LHCN-M2 (cell line): ENCODE measurements around the gene SAE1. TPM values are rescaled to one million over a fixed set of nuclear protein-coding genes. Genes with fewer than 3 reads are reported as not detected.

Experiments
- DNase-seq: peaks from one replicate; pipeline ENCODE4 v3.0.0-alpha.2; 2012; ENCODE audit warnings: low read depth
- total RNA-seq: library from RNA; depleted of rRNA; stranded (reverse); fragments of >200 nt; gene quantifications from 2 replicates; pipeline ENCODE4 v1.2.3, GENCODE V29; 2014

The SAE1 gene
- total RNA-seq, 1 experiment from 2014 or later, result 269 TPM

- DNase-seq, result no peak
These were observed 24.8 kb upstream of the SAE1 start for GRCh38 chr19:47105874-47106273.

- DNase-seq, result peak; percentile 54
These were observed 23.8 kb upstream of the SAE1 start for GRCh38 chr19:47106821-47107201.

DNA sequence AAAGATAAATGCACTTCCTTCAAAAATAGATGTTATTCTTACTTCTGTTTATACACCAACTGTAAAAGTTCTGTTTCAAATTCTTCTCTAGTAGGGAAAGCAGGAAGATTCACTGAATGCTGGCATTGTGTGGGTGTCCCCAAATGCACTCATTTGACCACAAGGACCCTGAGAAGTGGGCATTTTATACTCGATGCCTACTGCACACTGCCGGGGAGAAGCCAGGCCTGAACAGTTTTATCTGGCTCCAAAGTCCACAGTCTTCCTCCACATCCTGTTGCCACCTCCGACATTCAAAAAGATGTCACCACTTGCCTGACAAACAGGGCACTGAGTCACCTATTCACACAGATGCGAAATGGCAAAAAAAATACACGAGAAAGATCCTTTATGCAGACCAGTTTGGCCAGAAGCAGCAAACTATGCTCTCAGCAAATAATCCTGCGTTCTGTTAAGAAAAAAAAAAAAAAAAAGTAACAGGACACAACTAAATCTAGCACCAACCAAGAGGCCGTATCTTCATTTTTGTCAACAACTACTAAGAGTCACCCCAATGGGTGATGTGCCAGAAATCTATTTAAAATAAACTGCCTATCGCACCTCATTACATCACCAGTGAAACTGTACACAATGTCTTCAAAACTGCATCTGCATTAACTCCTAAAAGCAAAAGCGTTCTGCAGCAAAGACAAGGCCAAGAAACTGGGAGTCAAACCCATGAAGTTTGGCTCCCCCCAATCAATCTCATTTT is 23.3 kb upstream of the SAE1 start:
- DNase-seq, result peak; percentile 23

DNA sequence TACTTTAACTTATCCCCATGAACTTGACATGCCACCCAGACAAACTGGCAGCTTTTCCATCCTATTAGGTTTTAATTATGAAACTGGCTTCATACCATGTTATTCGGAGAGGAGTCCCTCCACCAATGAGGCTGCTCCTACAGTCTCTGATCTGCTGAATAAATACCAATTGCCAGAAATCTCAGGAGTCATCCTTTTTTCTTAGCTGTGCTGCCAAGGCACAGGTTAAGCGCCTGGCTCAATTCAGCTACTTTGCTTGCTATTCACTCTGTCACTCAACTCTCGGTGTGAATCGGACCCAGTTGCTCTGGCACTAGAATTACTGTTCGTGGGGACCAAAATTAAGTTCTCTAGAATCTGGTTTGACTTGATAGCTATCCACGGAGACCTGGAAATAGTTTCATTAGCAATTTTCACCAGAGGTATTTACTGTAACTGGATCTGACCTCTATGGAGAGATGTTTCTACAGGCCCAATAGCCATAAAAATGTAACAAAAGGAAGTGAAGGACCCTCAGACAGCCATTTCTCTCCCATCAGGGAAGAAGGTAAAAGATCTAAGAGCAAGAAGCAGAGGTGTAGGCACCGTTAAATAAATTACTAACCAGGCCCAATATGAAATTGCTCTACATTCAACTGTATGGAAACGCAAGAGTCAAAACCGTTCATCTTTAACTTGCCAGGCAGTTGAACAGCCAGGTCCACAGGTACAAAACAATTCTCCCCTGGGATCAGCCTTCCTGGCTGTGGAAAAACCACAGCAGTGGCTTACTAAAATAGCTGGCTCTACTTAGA is 22.5 kb upstream of the SAE1 start:
- DNase-seq, result no peak

- DNase-seq, result no peak
These were observed 21.5 kb upstream of the SAE1 start for GRCh38 chr19:47109177-47109540.

- peak; percentile 54 for DNase-seq
These were observed 20.9 kb upstream of the SAE1 start for GRCh38 chr19:47109541-47110375.

GRCh38 chr19:47110521-47111005 is 20.1 kb upstream of the SAE1 start:
- no peak for DNase-seq

- DNase-seq, result peak; percentile 20
These were observed 19.5 kb upstream of the SAE1 start for GRCh38 chr19:47111006-47111621.

GRCh38 chr19:47111682-47112165 is 18.9 kb upstream of the SAE1 start:
- no peak for DNase-seq

GRCh38 chr19:47112166-47112996 is 18.3 kb upstream of the SAE1 start:
- peak; percentile 81 for DNase-seq

DNA sequence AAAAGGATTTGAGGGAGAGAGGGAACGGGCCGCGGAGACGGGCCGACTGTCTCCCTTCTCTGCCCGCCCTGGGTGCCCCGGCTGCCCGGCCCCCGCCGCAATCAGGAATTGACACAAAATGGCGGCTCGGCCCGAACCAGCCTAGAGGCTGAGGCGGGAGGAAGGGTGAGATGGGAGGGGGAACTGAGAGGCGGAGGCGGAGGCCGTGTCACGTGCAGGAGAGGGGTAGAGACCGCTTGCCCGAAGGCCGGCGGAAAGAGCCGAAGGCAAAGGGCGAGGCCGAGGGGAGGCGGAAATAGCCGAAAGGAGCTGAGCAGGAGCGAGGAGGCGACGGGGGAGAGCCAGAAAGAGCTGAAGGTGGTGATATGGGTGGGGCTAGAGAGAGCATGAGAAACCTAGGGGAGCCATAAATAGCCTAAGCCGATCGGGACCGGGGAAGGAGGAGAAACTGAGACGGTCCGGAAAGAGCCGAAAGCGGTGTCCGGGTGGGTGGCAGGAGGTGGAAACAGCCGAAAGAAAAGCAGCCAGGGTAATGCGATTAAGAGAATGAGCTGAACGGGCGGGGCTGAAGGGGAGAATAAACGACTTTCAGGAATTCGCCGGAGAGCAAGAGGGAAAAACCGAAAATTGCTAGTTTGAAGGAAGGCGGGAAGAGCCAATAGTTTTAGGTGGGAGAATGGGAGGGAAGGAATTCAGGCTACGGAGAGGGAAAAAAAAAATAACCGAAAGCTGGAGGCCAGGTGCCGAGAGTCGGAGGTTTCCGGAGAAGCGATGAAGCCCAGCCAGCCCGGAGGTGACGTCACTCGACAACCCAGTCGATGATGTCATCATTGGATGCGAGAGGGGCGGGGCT is 17.4 kb upstream of the SAE1 start, which contains the start of gene ZC3H4:
Gene ZC3H4, minus strand, starts transcription at position 780 of the 853 bp plus-strand sequence. CDS start 1,192 bp downstream, outside the sequence.
- peak; percentile 98 for DNase-seq

GRCh38 chr19:47113850-47114651 is 16.6 kb upstream of the SAE1 start:
- no peak for DNase-seq

DNA sequence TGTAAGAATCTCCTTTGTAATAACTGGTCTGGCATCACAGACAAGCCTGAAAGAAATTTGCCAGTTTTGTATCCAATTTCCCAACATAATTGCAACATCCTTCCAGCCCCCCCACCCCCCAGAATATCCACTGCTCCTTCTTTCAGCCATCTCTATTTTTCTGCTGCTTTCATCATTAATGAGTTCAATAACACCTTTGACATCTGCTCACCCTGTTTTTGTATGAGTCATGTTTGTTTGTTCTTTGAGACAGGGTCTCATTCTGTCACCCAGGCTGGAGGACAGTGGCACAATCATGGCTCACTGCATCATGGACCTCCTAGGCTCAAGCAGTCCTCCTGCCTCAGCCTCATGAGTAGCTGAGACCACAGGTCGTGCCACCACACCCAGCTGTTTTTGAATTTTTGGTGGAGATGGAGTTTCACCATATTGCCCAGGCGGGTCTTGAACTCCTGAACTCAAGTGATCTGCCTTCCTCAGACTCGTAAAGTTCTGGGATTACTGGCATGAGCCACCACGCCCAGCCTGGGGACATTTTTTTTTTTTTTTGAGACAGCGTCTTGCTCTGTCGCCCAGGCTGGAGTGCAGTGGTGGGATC is 10.1 kb upstream of the SAE1 start:
- no peak for DNase-seq

DNA sequence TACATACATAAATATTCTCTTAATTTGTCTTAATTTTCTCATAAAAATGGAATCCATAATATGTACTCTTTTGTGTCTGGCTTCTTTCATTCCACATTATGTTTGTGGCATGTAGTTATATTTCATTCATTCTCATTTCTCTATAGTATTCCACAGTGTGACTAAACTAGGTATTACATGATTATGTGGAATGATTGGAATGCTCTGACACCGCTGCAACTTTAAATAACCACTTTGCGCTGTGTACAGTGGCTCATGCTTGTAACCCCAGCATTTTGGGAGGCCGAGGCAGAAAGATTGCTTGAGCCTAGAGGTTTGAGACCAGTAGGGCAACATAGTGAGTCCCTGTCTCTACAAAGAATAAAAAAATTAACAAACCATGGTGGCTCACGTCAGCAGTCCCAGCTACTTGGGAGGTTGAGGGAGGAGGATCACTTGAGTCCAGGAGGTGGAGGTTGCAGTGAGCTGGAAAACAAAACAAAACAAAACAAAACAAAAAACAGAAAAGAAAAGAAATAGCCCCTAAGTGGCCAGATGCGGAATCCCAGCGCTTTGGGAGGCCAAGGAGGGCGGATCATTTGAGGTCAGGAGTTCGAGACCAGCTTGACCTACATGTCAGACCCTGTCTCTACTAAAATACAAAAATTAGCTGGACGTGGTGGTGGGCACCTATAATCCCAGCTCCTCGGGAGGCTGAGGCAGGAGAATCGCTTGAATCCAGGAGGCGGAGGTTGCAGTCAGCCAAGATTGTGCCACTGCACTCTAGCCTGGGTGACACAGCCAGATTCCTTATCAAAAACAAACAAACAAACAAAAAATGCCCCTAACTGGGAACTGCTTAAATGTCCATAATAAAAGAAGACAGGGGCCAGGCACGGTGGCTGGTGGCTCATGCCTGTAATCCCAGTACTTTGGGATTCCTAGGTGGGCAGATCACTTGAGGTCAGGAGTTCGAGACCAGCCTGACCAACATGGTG is 8.0 kb upstream of the SAE1 start:
- DNase-seq, result peak; percentile 72

DNA sequence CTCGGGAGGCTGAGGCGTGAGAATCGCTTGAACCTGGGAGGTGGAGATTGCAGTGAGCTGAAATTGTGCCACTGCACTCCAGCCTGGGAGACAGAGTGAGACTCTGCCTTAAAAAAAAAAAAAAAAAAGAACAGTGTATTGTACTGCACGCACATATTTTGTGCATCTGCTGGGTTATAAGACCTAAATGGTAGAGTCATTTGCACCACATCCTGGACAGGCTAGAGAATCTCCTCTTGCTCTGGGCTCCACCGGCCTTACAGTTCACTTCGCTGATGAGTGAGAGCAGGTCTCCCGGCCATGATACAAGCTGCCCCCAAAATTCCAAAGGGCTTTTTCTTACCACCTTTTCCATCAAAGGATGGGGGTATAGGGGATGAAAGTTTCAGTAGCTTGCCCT is 7.2 kb upstream of the SAE1 start:
- no peak for DNase-seq

DNA sequence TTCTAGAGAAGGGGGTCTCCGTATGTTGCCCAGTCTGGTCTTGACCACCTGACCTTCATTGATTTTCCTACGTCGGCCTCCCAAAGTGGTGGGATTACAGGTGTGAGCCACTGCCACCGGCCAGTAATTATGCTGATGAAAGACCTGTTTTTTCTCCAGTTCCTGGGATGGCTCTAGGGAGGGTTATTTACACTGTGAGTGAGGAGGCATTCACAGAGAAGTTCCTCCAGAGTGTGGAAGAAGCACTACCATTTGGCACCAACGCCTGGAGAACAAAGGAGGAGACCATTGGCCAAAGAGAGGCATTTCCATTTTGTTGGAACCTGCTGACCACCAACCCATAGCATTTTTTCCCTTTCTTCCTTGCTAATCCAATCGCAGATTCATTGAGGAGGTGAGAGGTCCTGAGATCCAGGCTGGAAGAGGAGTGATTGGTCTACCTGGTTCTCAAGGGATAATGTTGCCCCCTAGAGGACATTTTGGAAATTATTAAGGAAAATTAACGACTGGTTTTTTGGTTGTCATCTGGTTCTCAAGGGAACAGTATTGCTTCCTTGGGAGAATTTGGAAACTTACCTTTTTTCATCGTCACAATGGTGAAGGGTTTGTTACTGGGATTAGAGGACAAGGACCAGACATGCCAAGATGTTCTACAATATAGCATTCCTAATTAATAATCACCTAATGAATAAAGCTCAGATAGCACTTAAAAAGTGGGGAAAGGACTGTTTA is 5.5 kb upstream of the SAE1 start:
- DNase-seq, result peak; percentile 69
